WERI-Rb-1 (cell line): ENCODE measurements around the gene HDLBP.

Experiments
- DNase-seq: peaks from one replicate; pipeline ENCODE4 v3.0.0-alpha.2; 2020
- H3K27ac ChIP-seq: fragments of 250-450 bp; sonication (Bioruptor Pico); 2 replicates; pipeline ENCODE4 v1.5.1; 2020; ENCODE audit warnings: mild to moderate bottlenecking, moderate library complexity
- H3K27me3 ChIP-seq: fragments of 250-450 bp; sonication (Bioruptor Pico); 2 replicates; pipeline ENCODE4 v1.5.1; 2021; ENCODE audit warnings: mild to moderate bottlenecking, low read depth, moderate library complexity; ENCODE audit not compliant: insufficient read depth, severe bottlenecking
- H3K36me3 ChIP-seq: fragments of 250-450 bp; sonication (Bioruptor Pico); 2 replicates; pipeline ENCODE4 v1.5.1; 2020; ENCODE audit warnings: mild to moderate bottlenecking, moderate library complexity
- H3K4me3 ChIP-seq: 2 replicates; pipeline ENCODE4 v1.5.1; 2011; ENCODE audit warnings: low read depth, mild to moderate bottlenecking, control low read depth, low read length
- H3K9me3 ChIP-seq: fragments of 250-450 bp; sonication (Bioruptor Pico); 2 replicates; pipeline ENCODE4 v1.5.1; 2021; ENCODE audit warnings: mild to moderate bottlenecking, moderate library complexity; ENCODE audit not compliant: severe bottlenecking
- CTCF ChIP-seq: IDR thresholded peaks from 2 replicates; pipeline ENCODE4 v1.5.1; 2011; ENCODE audit warnings: low read depth, mild to moderate bottlenecking, control low read depth, inconsistent platforms, low read length

Gene HDLBP

GRCh38 chr2:241226723-241227572, 88.5 kb downstream of the HDLBP start:
- no peak for DNase-seq
- Histone ChIP-seq H3K4me3 (no peak overlapping the region), H3K36me3 (peaks cover 63% of the 10 kb centered on the region), H3K27me3 (no peaks in the 10 kb centered on the region), H3K27ac (no peak overlapping the region), H3K9me3 (no peaks in the 10 kb centered on the region)
- no peak for TF ChIP-seq CTCF

GRCh38 chr2:241225983-241226382, 89.5 kb downstream of the HDLBP start:
- Histone ChIP-seq H3K27me3 (no peaks in the 10 kb centered on the region), H3K27ac (no peak overlapping the region), H3K9me3 (no peaks in the 10 kb centered on the region), H3K4me3 (no peak overlapping the region), H3K36me3 (peaks cover 55% of the 10 kb centered on the region)
- DNase-seq, result no peak
- no peak for TF ChIP-seq CTCF

GRCh38 chr2:241225545-241225944, 89.9 kb downstream of the HDLBP start:
- Histone ChIP-seq H3K9me3 (no peaks in the 10 kb centered on the region), H3K36me3 (peaks cover 51% of the 10 kb centered on the region), H3K27me3 (no peaks in the 10 kb centered on the region), H3K4me3 (no peak overlapping the region), H3K27ac (no peak overlapping the region)
- no peak for TF ChIP-seq CTCF
- no peak for DNase-seq

- no peaks in the 10 kb centered on the region for H3K9me3 ChIP-seq
- no peak for TF ChIP-seq CTCF
- no peak overlapping the region for H3K4me3 ChIP-seq
- no peak for DNase-seq
- no peak overlapping the region for H3K27ac ChIP-seq
- H3K36me3 ChIP-seq, result peaks cover 45% of the 10 kb centered on the region
- H3K27me3 ChIP-seq, result no peaks in the 10 kb centered on the region
These were observed 90.5 kb downstream of the HDLBP start for GRCh38 chr2:241224851-241225438.

GRCh38 chr2:241224018-241224850, 91.2 kb downstream of the HDLBP start:
- no peaks in the 10 kb centered on the region for H3K9me3 ChIP-seq
- H3K27ac ChIP-seq, result no peak overlapping the region
- no peak overlapping the region for H3K4me3 ChIP-seq
- TF ChIP-seq CTCF, result no peak
- peak; percentile 30 for DNase-seq
- H3K36me3 ChIP-seq, result peaks cover 40% of the 10 kb centered on the region
- H3K27me3 ChIP-seq, result no peaks in the 10 kb centered on the region
